ENCODE data around the gene ATG7. TPM values are rescaled to one million over a fixed set of nuclear protein-coding genes. Genes with fewer than 3 reads are reported as not detected.

Gene ATG7
- total and polyA plus RNA-seq, 10 of the 15 experiments (the other 5 are each of a cell fraction or from before 2014, with no cell fraction given) = 13.5 to 49.5 (median 26.4) TPM

- ChIA-PET RAD21 (ENCODE audit: unreplicated experiment) (interaction anchor here (1.6 to 2.7 kb wide), 2 partner anchors 17 to 62 kb away, joined by 3 to 12 read pairs; partner anchors contain the start of gene VGLL4), SMC1A (ENCODE audit: uncharacterized antibody, unreplicated experiment) (interaction anchor here (1.0 to 1.5 kb wide), 4 partner anchors 42 to 109 kb away, joined by 3 read pairs; no protein-coding TSS in a partner anchor), POLR2A (interaction anchor here (1.1 kb wide), 1 partner anchor 61 kb away, joined by 3 read pairs; no protein-coding TSS in a partner anchor), CTCF (no interaction called here)
- H3K9ac ChIP-seq (ENCODE audit: control insufficient read depth, insufficient read depth, low read length) = peak overlapping the region; percentile 47; the same call in 1 of the 2 replicates
- peaks cover 60% of the 10 kb centered on the region for H3K79me2 ChIP-seq (ENCODE audit: control insufficient read depth, insufficient read depth, low read length)
- peaks cover 20% of the 10 kb centered on the region for H3K4me1 ChIP-seq (ENCODE audit: control insufficient read depth, insufficient read depth, low read length)
- no peaks in the 10 kb centered on the region for H3K27me3 ChIP-seq (replicated peaks in 1 of 2; ENCODE audit: control insufficient read depth in 2 of 2, insufficient read depth in 2 of 2, low read length in 1 of 2)
- no peak for FAIRE-seq
- peak overlapping the region; percentile 98 for H3K4me2 ChIP-seq (ENCODE audit: control insufficient read depth, insufficient read depth)
- no peak for DNase-seq (ENCODE audit: low read depth, low spot score)
- ATAC-seq = peak; percentile 88
- BruUV-seq (replicated peaks) = no TSS peak
- H3K9me3 ChIP-seq (replicated peaks; ENCODE audit: control insufficient read depth, insufficient read depth, low read length) = no peaks in the 10 kb centered on the region
- intact Hi-C loops (cut with micrococcal nuclease; ENCODE audit: unreplicated experiment) = loop anchor here (5.0 kb wide), 1 partner anchor 60 kb away; the partner anchor contains the start of gene VGLL4
- H3K4me3 ChIP-seq = peak overlapping the region; percentile 42
- peak overlapping the region; percentile 61 for H3K27ac ChIP-seq (ENCODE audit: control insufficient read depth, insufficient read depth)
- in situ Hi-C loops (cut with MboI) = no loop called here
- peaks cover 6% of the 10 kb centered on the region; the same call in 1 of the 2 replicates for H4K20me1 ChIP-seq (ENCODE audit: control insufficient read depth, insufficient read depth)
- H2AFZ ChIP-seq (ENCODE audit: control insufficient read depth, low read depth, low read length) = no peak overlapping the region; the same call in 1 of the 2 replicates
- WGBS (ENCODE audit: insufficient coverage, insufficient replicate concordance, low lambda C conversion rate, missing lambda C conversion rate) = 92% methylated on average over 13 of the region's 13 CpGs
- peaks cover 3 to 10% of the 10 kb centered on the region in 2 experiments for H3K36me3 ChIP-seq (ENCODE audit: control insufficient read depth in 2 of 2, insufficient read depth in 2 of 2, low read length in 1 of 2)
- TF ChIP-seq MEF2A (IDR thresholded peaks at IDR 0.05; ENCODE audit: insufficient read depth, low read depth, low read length) = 0 out of 2 replicates have a peak, but pooled peaks have one; percentile 13
- no peak for TF ChIP-seq NFYB (IDR thresholded peaks at IDR 0.05; ENCODE audit: insufficient read depth, low read depth, low read length)
- no peak for TF ChIP-seq CHD4 (IDR thresholded peaks at IDR 0.05)
- TF ChIP-seq TCF7 (IDR thresholded peaks at IDR 0.05; ENCODE audit: borderline replicate concordance) = no peak
- no peak; a peak in 1 of 4 replicates for TF ChIP-seq ETV6 (conservative IDR thresholded peaks at IDR 0.05 in 1 of 2, IDR thresholded peaks at IDR 0.05 in 1 of 2; ENCODE audit: borderline replicate concordance in 1 of 2, low read depth in 1 of 2)
- TF ChIP-seq SMAD5 (IDR thresholded peaks at IDR 0.05; ENCODE audit: low read depth) = no peak
- no peak for TF ChIP-seq EP300 (IDR thresholded peaks at IDR 0.05; ENCODE audit: borderline replicate concordance in 1 of 2, control insufficient read depth in 1 of 2, low read depth in 2 of 2, low read length in 2 of 2)
- no peak for TF ChIP-seq MYC (IDR thresholded peaks at IDR 0.05; ENCODE audit: insufficient read depth, insufficient read length, insufficient replicate concordance, low read length, severe bottlenecking)
- no peak for TF ChIP-seq E2F4 (IDR thresholded peaks at IDR 0.05; ENCODE audit: low read depth, low read length)
- TF ChIP-seq JUNB (IDR thresholded peaks at IDR 0.05) = no peak
- no peak for TF ChIP-seq SUZ12 (IDR thresholded peaks at IDR 0.05; ENCODE audit: unreplicated experiment)
- TF ChIP-seq CEBPB (IDR thresholded peaks at IDR 0.05; ENCODE audit: borderline replicate concordance in 1 of 2, low read depth in 2 of 2, low read length in 2 of 2) = no peak
- no peak for TF ChIP-seq ZNF622 (IDR thresholded peaks at IDR 0.05)
- no peak for TF ChIP-seq NBN (IDR thresholded peaks at IDR 0.05)
- no peak; a peak in 1 of 4 replicates for TF ChIP-seq IKZF2 (IDR thresholded peaks at IDR 0.05)
- no peak for TF ChIP-seq ZNF217 (IDR thresholded peaks at IDR 0.05)
- no peak for TF ChIP-seq TCF12 (IDR thresholded peaks at IDR 0.05; ENCODE audit: low read depth, low read length)
- TF ChIP-seq PAX5 (IDR thresholded peaks at IDR 0.05; ENCODE audit: borderline replicate concordance, low read depth, low read length) = no peak
- no peak for TF ChIP-seq CTCF (IDR thresholded peaks at IDR 0.05 in 2 of 3, conservative IDR thresholded peaks at IDR 0.05 in 1 of 3; ENCODE audit: control insufficient read depth in 2 of 3, extremely low read depth in 1 of 3, insufficient read depth in 1 of 3, low read depth in 3 of 3, low read length in 3 of 3)
- no peak for TF ChIP-seq TARDBP (IDR thresholded peaks at IDR 0.05; ENCODE audit: borderline replicate concordance)
- TF ChIP-seq MTA3 (IDR thresholded peaks at IDR 0.05; ENCODE audit: borderline replicate concordance, low read length) = no peak
- no peak for TF ChIP-seq NFXL1 (IDR thresholded peaks at IDR 0.05; ENCODE audit: borderline replicate concordance)
Observed at GRCh38 chr3:11582191-11582968, 310.2 kb downstream of the ATG7 start.
